ENCODE results near the gene CLEC16A. TPM values are rescaled to one million over a fixed set of nuclear protein-coding genes. Genes with fewer than 3 reads are reported as not detected.

CLEC16A gene
- total and polyA plus RNA-seq, 2 donors (not counting 1 experiment from before 2014, with no cell fraction given): 21.9 to 79.5 TPM

DNA sequence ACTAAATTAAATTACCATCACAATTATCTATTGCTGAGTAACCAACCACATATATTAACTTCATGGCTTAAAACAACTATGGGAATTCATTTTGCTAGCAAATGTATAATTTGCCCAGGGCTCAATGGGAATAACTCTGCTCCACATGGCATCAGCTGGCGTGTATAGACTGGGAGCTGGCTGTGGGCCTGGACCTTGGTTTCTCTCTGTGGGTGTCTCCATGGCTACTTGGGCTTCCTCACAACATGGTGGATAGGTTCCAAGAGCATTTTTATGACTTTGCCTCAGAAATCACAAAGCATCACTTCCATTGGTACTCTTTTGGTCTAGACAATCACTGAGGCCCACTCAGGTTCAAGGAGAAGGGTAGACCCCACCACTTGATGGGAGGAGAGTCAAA is 166.8 kb downstream of the CLEC16A start:
- no peak for ATAC-seq (ENCODE audit: low read depth)
- CTCF ChIA-PET: no interaction called here
- Histone ChIP-seq H4K20me1 (ENCODE audit: control insufficient read depth, insufficient read depth, low read length, poor library complexity, severe bottlenecking) (no peaks in the 10 kb centered on the region), H3K4me2 (replicated peaks; ENCODE audit: low read depth, low read length, poor library complexity, severe bottlenecking) (no peak overlapping the region), H2AFZ (ENCODE audit: insufficient read depth, low read depth, low read length, poor library complexity, severe bottlenecking) (no peak overlapping the region), H3K79me2 (ENCODE audit: control insufficient read depth, insufficient read depth, low read length) (peaks cover 7% of the 10 kb centered on the region), H3K4me3 (ENCODE audit: control extremely low read depth in 1 of 5, extremely low read depth in 1 of 5, insufficient read depth in 1 of 5, low read depth in 2 of 5, low read length in 4 of 5) (no peak overlapping the region), H3K9ac (ENCODE audit: low read length) (no peak overlapping the region), H3K9me3 (ENCODE audit: control extremely low read depth in 1 of 3, control insufficient read depth in 2 of 3, insufficient read depth in 1 of 3, low read length in 2 of 3) (peaks cover 0 to 11% (median 4%) of the 10 kb centered on the region in 3 donors), H3K36me3 (replicated peaks in 1 of 2; ENCODE audit: control extremely low read depth in 1 of 2, control insufficient read depth in 1 of 2, extremely low read depth in 1 of 2, insufficient read depth in 2 of 2, low read length in 1 of 2) (peaks cover 0 to 18% of the 10 kb centered on the region in 2 experiments), H3K4me1 (ENCODE audit: control insufficient read depth in 2 of 2, insufficient read depth in 2 of 2, low read length in 2 of 2) (no peaks in the 10 kb centered on the region), H3K27me3 (replicated peaks in 1 of 4; ENCODE audit: control extremely low read depth in 1 of 4, control insufficient read depth in 3 of 4, insufficient read depth in 4 of 4, low read length in 3 of 4) (no peaks in the 10 kb centered on the region), H3K27ac (ENCODE audit: low read length in 2 of 2) (no peak overlapping the region)
- TF ChIP-seq, protein P1, sequence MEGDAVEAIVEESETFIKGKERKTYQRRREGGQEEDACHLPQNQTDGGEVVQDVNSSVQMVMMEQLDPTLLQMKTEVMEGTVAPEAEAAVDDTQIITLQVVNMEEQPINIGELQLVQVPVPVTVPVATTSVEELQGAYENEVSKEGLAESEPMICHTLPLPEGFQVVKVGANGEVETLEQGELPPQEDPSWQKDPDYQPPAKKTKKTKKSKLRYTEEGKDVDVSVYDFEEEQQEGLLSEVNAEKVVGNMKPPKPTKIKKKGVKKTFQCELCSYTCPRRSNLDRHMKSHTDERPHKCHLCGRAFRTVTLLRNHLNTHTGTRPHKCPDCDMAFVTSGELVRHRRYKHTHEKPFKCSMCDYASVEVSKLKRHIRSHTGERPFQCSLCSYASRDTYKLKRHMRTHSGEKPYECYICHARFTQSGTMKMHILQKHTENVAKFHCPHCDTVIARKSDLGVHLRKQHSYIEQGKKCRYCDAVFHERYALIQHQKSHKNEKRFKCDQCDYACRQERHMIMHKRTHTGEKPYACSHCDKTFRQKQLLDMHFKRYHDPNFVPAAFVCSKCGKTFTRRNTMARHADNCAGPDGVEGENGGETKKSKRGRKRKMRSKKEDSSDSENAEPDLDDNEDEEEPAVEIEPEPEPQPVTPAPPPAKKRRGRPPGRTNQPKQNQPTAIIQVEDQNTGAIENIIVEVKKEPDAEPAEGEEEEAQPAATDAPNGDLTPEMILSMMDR (IDR thresholded peaks at IDR 0.05): no peak
- 100% methylated on average over 1 of the region's 1 CpG for WGBS (ENCODE audit: insufficient coverage)
- H3K27me3 Mint-ChIP-seq: no peaks in the 10 kb centered on the region
- H3K9me3 Mint-ChIP-seq (ENCODE audit: insufficient read depth): no peaks in the 10 kb centered on the region
- no peak overlapping the region for H3K4me3 Mint-ChIP-seq
- no peak for DNase-seq
- POLR2A ChIA-PET: no interaction called here
- intact Hi-C loops (cut with micrococcal nuclease): no loop called here
- H3K27ac Mint-ChIP-seq: no peak overlapping the region
- H3K4me1 Mint-ChIP-seq: peaks cover 6% of the 10 kb centered on the region

DNA sequence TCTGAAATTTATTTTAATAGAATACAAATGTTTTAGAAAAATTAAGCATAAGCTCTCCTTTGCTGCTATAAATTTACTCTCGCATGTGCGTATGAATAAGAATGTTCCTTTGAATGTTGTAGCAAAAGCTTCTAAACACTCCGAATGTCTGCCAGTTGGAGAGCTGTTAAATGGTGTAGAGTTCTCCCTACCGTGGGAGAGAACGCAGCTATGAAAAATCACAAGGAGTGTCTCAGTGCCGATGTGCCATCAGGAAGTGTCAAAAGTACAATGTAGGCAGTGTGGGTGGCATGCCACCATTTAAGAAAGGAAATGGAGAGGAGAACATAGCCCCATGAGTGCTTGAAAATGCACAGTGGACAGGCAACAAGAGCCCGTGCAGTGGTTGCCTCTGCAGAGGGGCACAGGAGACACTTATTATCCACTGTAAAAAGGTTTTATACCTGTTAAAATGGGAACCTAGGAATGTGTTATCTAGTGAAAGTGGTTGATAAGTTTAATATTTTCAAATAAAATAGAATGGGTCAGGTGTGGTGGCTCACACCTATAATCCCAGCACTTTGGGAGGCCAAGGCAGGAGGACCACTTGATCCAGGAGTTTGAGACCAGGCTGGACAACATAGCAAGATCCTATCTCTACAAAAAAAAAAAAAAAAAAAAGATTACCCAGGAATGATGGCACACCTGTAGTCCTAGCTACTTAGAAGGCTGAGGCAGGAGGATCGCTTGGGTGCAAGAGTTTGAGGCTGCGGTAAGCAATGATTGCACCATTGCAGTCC is 167.7 kb downstream of the CLEC16A start:
- 97% methylated on average over 8 of the region's 9 CpGs for WGBS (ENCODE audit: insufficient coverage)
- no peak overlapping the region for H3K4me3 Mint-ChIP-seq
- intact Hi-C loops (cut with micrococcal nuclease): no loop called here

More for the DNA sequence above, 167.7 kb downstream of the CLEC16A start:
- TF ChIP-seq, protein P1 (IDR thresholded peaks at IDR 0.05): no peak
- TF ChIP-seq EZH2 (IDR thresholded peaks at IDR 0.05; ENCODE audit: borderline replicate concordance, insufficient read depth, low read depth, low read length, poor library complexity, severe bottlenecking): no peak
- H2AFZ ChIP-seq (ENCODE audit: insufficient read depth, low read depth, low read length, poor library complexity, severe bottlenecking): no peak overlapping the region
- Mint-ChIP-seq H3K4me1 (peaks cover 7% of the 10 kb centered on the region), H3K27ac (no peak overlapping the region), H3K9me3 (ENCODE audit: insufficient read depth) (no peaks in the 10 kb centered on the region), H3K27me3 (no peaks in the 10 kb centered on the region)
- no peak overlapping the region for H3K9ac ChIP-seq (ENCODE audit: low read length)
- H3K36me3 ChIP-seq (replicated peaks in 1 of 2; ENCODE audit: control extremely low read depth in 1 of 2, control insufficient read depth in 1 of 2, extremely low read depth in 1 of 2, insufficient read depth in 2 of 2, low read length in 1 of 2): peaks cover 0 to 18% of the 10 kb centered on the region in 2 experiments
- CTCF ChIA-PET: interaction anchor here (0.6 kb wide), 1 partner anchor 582 kb away, joined by 4 read pairs; no protein-coding TSS in a partner anchor
- peaks cover 0 to 11% (median 4%) of the 10 kb centered on the region in 3 donors for H3K9me3 ChIP-seq (ENCODE audit: control extremely low read depth in 1 of 3, control insufficient read depth in 2 of 3, insufficient read depth in 1 of 3, low read length in 2 of 3)
- no peak overlapping the region for H3K27ac ChIP-seq (ENCODE audit: low read length in 2 of 2)
- ATAC-seq (ENCODE audit: low read depth): no peak
- H3K4me1 ChIP-seq (ENCODE audit: control insufficient read depth in 2 of 2, insufficient read depth in 2 of 2, low read length in 2 of 2): no peaks in the 10 kb centered on the region
- H4K20me1 ChIP-seq (ENCODE audit: control insufficient read depth, insufficient read depth, low read length, poor library complexity, severe bottlenecking): no peaks in the 10 kb centered on the region
- H3K79me2 ChIP-seq (ENCODE audit: control insufficient read depth, insufficient read depth, low read length): peaks cover 7% of the 10 kb centered on the region
- no peak overlapping the region for H3K4me3 ChIP-seq (ENCODE audit: control extremely low read depth in 1 of 5, extremely low read depth in 1 of 5, insufficient read depth in 1 of 5, low read depth in 2 of 5, low read length in 4 of 5)
- DNase-seq: no peak
- no peaks in the 10 kb centered on the region for H3K27me3 ChIP-seq (replicated peaks in 1 of 4; ENCODE audit: control extremely low read depth in 1 of 4, control insufficient read depth in 3 of 4, insufficient read depth in 4 of 4, low read length in 3 of 4)
- no peak overlapping the region for H3K4me2 ChIP-seq (replicated peaks; ENCODE audit: low read depth, low read length, poor library complexity, severe bottlenecking)
- POLR2A ChIA-PET: no interaction called here
